GM18505 (cell line): ENCODE data around the gene GFOD2.
"Not testable (repeated sequence)": the region's sequence is repeated elsewhere in the genome, so short reads cannot be mapped to it uniquely, and the experiment has no call there.

Source experiments
- ATAC-seq: cut with Tn5 transposase; IDR thresholded peaks from one replicate; pipeline ENCODE4 v1.9.1; 2021; ENCODE audit not compliant: unreplicated experiment
- POLR2A ChIP-seq: IDR thresholded peaks from 4 replicates; pipeline ENCODE4 v1.6.1; 2011; ENCODE audit warnings: borderline replicate concordance; ENCODE audit not compliant: insufficient read depth, insufficient read length; ENCODE audit errors: extremely low read depth

GFOD2 gene, protein sequence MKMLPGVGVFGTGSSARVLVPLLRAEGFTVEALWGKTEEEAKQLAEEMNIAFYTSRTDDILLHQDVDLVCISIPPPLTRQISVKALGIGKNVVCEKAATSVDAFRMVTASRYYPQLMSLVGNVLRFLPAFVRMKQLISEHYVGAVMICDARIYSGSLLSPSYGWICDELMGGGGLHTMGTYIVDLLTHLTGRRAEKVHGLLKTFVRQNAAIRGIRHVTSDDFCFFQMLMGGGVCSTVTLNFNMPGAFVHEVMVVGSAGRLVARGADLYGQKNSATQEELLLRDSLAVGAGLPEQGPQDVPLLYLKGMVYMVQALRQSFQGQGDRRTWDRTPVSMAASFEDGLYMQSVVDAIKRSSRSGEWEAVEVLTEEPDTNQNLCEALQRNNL

DNA sequence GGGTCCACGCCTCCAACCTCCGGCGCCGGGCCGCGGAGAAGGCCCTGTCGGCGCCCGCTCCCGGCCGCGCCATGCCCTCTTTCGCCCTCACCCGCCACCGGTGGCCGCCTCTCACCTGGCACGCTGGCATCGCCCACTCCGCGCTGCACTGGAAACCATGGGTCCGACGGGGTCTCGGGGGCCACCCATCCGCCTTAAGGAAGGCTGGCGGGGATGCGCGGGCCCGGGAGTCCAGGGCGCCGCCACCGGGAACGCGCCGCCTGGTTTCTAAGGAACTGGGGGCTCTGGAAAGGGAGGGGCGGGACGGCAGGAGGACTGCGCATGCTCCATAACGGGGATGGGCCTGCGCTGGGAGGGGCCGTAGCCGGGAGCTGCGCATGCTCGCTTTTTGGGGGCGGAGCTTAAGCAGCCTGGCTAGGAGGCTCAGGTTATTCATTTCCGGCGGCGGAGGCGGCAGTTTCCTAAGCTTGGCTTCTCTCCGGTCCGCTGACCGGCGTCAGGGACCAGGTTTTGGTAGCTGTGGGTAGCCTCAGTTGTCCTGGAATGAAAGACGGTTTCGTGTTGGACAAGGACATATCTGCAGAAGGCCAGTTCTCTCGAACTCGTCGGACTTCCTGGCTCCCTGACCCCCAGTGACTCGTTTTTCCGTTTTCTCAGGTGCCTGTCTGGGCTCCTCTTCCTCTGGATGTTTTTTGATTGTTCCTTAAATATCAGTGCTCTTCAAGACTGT is at the start of gene GFOD2:
Gene GFOD2, minus strand, starts transcription at position 269 of the 730 bp plus-strand sequence. CDS start 33,601 bp downstream, outside the sequence.
- TF ChIP-seq POLR2A = peak; percentile 98
- peak; percentile 80 for ATAC-seq

DNA sequence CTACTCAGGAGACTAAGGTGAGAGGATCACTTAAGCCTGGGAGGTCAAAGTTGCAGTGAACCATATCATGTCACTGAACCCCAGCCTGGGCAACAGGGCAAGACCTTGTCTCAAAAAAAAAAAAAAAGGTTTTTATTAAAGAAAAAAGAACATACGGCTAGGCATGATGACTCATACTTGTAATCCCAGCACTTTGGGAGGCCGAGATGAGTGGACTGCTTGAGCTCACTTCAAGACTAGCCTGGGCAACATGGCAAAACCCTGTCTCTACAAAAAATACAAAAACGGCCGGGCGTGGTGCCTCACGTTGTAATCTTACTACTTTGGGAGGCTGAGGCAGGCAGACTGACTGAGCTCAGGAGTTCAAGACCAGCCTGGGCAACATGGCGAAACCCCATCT is 48.8 kb upstream of the GFOD2 start:
- TF ChIP-seq POLR2A = no peak
- ATAC-seq = no peak

DNA sequence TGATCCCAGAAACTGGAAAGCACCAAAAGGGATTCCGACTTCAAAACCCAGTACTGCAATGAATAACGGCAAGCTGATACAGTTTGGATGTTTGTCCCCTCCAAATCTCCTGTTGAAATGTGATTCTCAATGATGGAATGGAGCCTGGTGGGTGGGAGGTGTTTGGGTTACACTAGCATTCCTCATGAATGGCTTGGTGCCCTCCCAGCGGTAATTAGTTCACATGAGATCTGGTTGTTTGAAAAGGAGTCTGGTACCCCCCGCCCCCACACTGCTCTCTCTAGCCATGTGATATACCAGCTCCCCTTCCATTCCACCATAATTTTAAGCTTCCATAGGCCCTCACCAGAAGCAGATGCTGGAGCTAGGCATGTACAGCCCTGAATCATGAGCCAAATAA is 47.2 kb upstream of the GFOD2 start:
- ATAC-seq = no peak

DNA sequence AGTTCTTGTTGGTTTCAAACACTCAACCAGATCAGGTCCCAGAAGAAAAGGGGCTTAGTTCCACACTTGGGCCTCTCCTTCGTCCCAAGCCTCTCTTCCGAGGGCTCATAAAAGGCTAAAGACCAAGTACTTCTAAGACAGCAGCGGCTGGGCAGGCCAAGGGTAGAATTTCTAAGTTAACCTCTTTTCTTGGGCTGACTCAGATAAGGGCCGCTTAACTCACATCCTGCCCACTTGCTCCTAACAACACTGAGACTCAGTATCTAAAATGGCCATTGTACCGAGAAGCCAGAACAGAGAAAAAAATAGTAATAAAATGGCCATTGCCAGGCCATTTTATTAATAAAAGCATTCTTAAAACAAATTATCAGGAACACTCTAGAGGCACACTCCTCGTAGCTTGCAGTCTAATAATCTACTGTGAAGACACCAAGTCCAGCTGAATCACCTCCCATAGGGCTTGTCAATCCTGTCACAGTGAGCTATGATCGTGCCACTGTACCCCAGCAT is 45.1 kb upstream of the GFOD2 start:
- TF ChIP-seq POLR2A = no peak
- ATAC-seq = no peak

More for the DNA sequence above, 47.2 kb upstream of the GFOD2 start:
- no peak for TF ChIP-seq POLR2A

DNA sequence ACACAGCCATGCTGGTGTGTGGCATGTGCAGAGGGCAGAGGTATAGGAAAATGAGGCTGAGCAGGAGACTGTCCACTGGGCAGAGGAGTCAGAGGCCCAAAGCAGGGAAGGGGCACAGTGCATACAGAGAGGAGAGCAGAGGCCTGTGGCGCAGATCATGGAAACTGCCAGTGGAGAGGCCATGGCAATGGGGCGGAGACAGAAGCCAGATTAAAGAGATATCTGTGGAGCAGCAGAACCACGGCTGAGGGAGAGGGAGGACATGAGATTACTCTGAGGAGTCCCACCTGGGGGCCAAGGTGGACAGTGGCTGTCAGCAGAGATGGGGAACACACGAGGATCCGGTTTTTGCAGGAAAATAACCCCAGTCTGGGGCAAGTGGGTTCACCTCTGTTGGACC is 44.0 kb upstream of the GFOD2 start:
- ATAC-seq = no peak
- TF ChIP-seq POLR2A = no peak

DNA sequence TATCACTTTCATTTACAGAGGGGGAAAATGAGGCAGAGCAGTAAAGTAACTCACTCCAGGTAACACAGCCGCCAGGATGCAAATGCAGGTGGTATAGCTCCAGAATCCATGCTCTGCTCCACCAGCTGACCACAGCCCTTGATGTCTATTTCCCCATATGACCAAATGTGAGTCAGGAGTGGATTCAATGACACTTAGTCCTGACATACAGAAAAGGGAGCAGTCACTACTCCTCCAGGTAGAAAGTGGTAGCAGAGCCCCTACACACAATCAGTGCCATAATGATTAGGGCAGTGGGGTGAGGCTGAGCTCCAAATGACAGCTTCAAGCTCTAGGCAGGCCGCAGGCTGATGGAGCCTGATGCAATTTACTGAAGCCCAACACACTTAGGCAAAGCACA is 43.3 kb upstream of the GFOD2 start:
- no peak for TF ChIP-seq POLR2A

DNA sequence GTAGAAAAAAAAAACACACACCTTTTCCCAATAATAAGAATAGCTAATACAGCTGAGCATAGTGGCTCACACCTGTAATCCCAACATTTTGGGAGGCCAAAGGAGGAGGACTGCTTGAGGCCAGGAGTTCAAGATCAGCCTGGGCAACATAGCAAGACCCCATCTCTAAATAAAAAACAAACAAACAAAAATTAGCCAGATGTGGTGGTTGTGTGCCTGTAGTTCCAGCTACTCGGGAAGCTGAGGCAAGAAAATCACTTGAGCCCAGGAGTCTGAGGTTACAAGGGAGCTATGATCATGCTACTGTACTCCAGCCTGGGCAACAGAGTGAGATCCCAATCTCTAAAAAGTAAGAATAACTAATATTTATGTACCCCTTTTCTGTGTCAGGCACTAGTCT is 42.8 kb upstream of the GFOD2 start:
- ATAC-seq = no peak
- TF ChIP-seq POLR2A = no peak

More for the DNA sequence above, 43.3 kb upstream of the GFOD2 start:
- no peak for ATAC-seq

DNA sequence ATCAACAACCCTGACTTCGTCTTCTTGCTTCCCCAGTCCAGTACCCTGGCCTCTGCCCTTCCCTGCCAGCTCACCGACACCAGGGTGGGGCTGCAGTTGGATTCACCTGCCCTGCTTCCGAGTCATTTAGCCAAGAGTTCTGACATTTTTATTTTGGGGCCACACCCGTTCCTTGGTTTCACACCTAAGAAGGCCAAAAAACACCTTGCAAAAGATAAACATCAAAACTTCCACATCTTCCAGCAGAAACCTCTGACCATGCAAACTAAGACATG is 41.8 kb upstream of the GFOD2 start:
- no peak for TF ChIP-seq POLR2A
- no peak for ATAC-seq

DNA sequence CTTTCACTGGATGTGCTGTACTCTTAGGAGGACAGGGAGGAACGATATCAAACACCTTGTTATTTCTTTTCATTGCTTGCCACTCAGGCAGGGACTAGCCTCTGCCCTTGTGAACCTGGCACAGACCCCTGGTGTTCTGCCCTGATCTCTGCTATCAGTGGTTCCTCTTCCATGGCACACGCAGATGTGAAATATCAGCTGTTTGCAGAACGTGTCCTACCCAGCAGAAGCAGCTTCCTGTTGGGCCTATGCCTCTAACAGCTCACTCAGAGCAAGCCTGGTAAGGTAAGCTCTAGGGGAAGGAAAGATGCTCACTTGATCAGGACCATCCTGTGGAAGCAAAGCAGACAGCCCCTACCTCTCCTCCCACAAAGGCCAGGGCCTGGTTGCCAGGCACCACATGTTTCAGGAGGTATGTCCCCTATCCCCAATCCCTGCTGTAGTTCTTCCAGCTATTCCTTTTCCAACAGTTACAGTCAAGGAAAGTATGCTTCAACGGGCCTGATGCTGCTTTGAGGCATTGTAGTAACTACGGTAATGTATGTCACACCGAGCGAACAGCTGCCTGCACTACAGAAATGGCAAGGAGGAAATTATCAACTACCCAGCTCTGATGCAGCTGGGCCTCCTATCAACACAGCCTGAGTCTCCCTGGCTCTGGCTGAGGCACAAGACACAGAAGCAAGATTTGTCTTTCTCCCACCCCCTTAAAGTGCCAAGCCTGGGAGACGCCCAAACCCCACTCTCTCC is 41.3 kb upstream of the GFOD2 start:
- TF ChIP-seq POLR2A = no peak
- no peak for ATAC-seq

DNA sequence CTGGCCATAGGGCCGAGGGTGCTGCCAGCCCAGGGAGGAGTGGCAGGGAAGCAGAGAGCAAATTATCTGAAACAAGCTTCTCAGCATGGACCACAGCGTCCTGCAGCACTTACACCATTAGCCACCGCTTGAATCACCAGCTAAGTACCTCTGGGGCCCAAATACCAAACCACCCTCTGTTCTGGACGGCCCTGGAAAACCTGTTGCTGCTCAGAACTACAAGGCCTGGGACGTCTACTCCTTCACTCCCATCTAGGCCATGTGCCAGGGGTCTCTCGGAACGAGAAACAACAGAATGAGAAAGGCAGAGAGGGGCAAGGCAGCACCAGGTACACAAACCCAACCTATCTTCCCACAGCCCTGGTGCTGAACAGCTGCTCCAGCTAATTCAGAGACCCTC is 39.9 kb upstream of the GFOD2 start:
- no peak for ATAC-seq
- no peak for TF ChIP-seq POLR2A

DNA sequence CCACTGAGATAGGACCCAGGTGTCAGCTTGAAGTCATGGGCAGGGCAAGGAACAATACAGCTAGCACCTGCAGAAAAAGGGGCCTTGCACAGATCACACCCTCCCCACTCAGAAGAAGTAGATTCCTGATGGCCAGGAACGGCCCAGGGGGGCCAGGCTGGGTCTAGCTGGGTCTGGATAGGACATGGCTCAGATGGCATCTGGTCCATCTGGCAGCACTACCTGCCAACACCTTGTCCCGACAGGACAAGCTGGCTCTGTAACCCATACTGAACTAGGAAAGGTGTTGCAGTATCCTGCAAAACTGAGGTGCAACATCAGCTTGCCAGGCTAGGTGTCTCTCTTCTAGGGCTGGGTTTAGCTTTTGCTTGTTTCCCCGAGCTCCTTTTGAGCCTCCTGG is 38.9 kb upstream of the GFOD2 start:
- no peak for ATAC-seq
- no peak for TF ChIP-seq POLR2A

DNA sequence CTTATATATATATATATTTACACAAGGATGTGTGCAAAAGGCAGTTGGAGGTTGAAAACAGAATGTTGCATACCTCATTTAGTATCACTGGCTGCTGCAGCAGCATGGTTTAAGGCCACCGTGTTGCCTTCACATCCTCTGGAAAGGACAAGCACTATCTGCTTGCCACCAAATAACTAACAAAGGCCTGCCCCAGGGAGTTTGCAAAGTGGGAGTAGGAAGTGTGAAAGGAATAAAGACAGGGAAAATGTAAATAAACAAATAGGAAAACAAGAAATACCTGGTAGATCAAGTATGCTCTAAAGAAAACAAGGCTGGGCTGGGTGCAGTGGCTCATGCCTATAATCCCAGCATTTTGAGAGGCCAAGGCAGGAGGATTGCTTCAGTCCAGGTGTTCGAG is 33.5 kb upstream of the GFOD2 start:
- ATAC-seq = no peak
- no peak for TF ChIP-seq POLR2A

DNA sequence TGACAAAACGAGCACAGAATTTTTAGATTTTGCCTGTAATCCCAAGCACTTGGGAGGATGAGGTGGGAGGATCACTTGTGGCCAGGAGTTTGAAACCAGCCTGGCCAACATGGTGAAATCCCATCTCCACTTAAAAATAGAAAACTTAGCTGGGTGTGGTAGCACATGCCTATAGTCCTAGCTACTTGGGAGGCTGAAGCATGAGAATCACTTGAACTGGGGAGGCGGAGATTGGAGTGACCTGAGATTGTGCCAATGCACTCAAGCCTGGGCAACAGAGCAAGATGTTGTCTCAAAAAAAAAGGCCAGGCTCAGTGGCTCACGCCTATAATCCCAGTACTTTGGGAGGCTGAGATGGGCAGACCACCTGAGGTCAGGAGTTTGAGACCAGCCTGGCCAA is 32.2 kb upstream of the GFOD2 start:
- not testable (repeated sequence) for ATAC-seq
